Neutrophil (primary cell): ENCODE measurements around the gene MKRN3.

ENCODE experiments used
- H3K27ac ChIP-seq: fragments of 200-600 bp; sonication (generic); 2 replicates; pipeline ENCODE4 v1.5.1; 2016; ENCODE audit warnings: mild to moderate bottlenecking, moderate library complexity
- H3K27me3 ChIP-seq: fragments of 200-600 bp; sonication (generic); 2 replicates; pipeline ENCODE4 v1.6.0; 2016; ENCODE audit warnings: mild to moderate bottlenecking
- H3K36me3 ChIP-seq: fragments of 200-600 bp; sonication (generic); 2 replicates; pipeline ENCODE4 v1.5.1; 2017
- H3K4me1 ChIP-seq, 2 experiments: fragments of 200-600 bp in 1 of 2; sonication (generic) in 1 of 2; 1 replicate in 1 of 2; 2 replicates in 1 of 2; pipeline versions ENCODE4 v1.5.1 to v1.6.1; 2013 to 2016; ENCODE audit warnings: low read depth in 1 of 2, low read length in 1 of 2, mild to moderate bottlenecking in 1 of 2, moderate library complexity in 1 of 2; ENCODE audit not compliant: control insufficient read depth in 1 of 2, insufficient read depth in 1 of 2
- H3K4me3 ChIP-seq, 2 experiments: fragments of 200-600 bp in 1 of 2; sonication (generic) in 1 of 2; 1 replicate in 1 of 2; 2 replicates in 1 of 2; pipeline ENCODE4 v1.5.1; 2013 to 2016; ENCODE audit warnings: low read depth in 1 of 2, low read length in 1 of 2, mild to moderate bottlenecking in 1 of 2, moderate library complexity in 1 of 2
- H3K9me3 ChIP-seq: fragments of 200-600 bp; sonication (generic); 2 replicates; pipeline ENCODE4 v1.5.1; 2016
- TF ChIP-seq, protein P1 (sequence below): fragments of 200-600 bp; sonication (generic); IDR thresholded peaks from 2 replicates; pipeline ENCODE4 v1.5.1; 2016; ENCODE audit warnings: antibody characterized with exemption

MKRN3 gene

DNA sequence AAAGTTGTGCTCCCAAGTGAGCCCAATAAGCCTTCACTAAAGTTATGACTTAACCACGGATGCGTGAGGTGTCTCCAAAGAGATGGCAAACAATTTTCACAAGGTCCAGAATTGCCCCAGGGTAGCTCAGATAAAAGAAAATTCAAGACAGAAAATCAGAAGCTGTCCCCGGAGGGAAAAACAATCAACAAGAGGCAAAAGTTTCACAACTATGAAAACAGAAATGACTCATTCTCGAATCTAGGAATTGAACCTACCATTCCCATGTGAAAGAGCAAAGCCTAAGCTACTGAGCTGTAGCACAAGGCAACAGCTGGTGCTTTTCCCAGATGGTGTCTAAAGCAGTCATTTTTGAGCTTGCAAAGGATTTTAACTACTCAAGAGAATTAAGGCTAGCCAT lies 33.5 kb upstream of the MKRN3 start:
- Histone ChIP-seq H3K27me3 (no peaks in the 10 kb centered on the region), H3K9me3 (no peaks in the 10 kb centered on the region), H3K4me3 (no peak overlapping the region), H3K4me1 (no peaks in the 10 kb centered on the region), H3K27ac (no peak overlapping the region), H3K36me3 (no peaks in the 10 kb centered on the region)
- TF ChIP-seq, protein P1, sequence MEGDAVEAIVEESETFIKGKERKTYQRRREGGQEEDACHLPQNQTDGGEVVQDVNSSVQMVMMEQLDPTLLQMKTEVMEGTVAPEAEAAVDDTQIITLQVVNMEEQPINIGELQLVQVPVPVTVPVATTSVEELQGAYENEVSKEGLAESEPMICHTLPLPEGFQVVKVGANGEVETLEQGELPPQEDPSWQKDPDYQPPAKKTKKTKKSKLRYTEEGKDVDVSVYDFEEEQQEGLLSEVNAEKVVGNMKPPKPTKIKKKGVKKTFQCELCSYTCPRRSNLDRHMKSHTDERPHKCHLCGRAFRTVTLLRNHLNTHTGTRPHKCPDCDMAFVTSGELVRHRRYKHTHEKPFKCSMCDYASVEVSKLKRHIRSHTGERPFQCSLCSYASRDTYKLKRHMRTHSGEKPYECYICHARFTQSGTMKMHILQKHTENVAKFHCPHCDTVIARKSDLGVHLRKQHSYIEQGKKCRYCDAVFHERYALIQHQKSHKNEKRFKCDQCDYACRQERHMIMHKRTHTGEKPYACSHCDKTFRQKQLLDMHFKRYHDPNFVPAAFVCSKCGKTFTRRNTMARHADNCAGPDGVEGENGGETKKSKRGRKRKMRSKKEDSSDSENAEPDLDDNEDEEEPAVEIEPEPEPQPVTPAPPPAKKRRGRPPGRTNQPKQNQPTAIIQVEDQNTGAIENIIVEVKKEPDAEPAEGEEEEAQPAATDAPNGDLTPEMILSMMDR = no peak

DNA sequence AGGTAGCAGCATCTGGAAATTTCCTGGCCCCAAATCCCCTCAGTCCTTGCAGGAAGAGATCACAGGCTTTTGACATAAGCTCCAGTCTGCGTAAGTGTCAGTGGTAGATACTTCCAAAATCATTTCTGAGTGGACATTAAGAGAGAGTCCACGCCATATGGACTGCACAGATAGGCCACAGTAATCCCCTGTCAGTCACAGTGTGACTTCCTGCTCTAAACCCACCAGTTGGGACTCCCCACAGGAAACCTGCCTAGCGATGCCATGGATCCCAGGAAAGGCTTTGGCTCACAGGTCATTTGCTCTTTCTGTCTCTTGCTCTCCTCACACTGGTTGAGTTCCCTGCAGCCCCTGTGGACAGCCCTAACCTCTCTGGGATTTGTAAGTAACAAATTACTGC lies 28.8 kb upstream of the MKRN3 start:
- H3K4me1 ChIP-seq = no peaks in the 10 kb centered on the region
- TF ChIP-seq, protein P1 = no peak

DNA sequence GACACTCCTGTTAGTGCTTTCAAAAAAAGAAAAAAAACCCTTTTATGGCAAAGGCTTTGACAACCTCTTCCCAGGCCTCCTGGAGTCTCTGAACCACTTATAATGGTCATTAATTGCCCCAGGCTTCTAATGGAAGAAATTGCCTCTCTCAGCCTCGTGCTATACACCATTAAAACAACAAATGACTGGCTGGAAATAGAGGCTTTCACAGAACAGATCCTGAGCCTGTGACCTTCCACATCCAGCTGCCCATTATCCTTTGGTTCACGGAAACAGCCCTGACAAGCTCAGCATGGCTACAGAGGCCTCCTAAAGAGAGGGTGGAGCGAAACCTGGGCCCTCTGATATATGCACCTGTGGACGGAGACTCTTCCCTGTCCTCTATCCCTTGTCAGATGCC lies 26.8 kb upstream of the MKRN3 start:
- no peaks in the 10 kb centered on the region for H3K27me3 ChIP-seq
- H3K4me3 ChIP-seq = no peak overlapping the region
- no peaks in the 10 kb centered on the region for H3K4me1 ChIP-seq
- H3K9me3 ChIP-seq = no peaks in the 10 kb centered on the region
- no peaks in the 10 kb centered on the region for H3K36me3 ChIP-seq
- TF ChIP-seq, protein P1 = no peak
- no peak overlapping the region for H3K27ac ChIP-seq

More for the DNA sequence above, 28.8 kb upstream of the MKRN3 start:
- no peak overlapping the region for H3K4me3 ChIP-seq
- no peak overlapping the region for H3K27ac ChIP-seq
- no peaks in the 10 kb centered on the region for H3K36me3 ChIP-seq
- no peaks in the 10 kb centered on the region for H3K27me3 ChIP-seq
- H3K9me3 ChIP-seq = no peaks in the 10 kb centered on the region

DNA sequence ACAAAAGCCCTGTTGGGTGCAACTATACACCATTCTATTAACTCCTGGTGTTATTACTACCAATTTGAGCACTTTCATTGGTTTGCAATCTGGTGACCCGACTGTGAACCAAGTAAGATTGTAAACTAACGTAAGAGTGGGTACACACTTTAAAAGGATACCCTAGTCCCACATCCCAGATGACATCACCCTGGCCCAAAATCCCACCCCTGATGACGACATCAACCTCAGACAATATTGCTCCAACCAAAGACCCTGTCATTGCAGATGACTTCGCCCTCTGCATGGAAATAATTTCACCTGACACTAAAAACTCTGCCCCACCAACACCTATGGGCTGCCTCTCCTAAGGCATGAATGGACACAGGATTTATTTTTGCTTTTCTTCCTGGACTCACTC lies 25.6 kb upstream of the MKRN3 start:
- Histone ChIP-seq H3K27ac (no peak overlapping the region), H3K4me1 (no peaks in the 10 kb centered on the region), H3K9me3 (no peaks in the 10 kb centered on the region), H3K27me3 (no peaks in the 10 kb centered on the region), H3K4me3 (no peak overlapping the region), H3K36me3 (no peaks in the 10 kb centered on the region)
- TF ChIP-seq, protein P1 = no peak

DNA sequence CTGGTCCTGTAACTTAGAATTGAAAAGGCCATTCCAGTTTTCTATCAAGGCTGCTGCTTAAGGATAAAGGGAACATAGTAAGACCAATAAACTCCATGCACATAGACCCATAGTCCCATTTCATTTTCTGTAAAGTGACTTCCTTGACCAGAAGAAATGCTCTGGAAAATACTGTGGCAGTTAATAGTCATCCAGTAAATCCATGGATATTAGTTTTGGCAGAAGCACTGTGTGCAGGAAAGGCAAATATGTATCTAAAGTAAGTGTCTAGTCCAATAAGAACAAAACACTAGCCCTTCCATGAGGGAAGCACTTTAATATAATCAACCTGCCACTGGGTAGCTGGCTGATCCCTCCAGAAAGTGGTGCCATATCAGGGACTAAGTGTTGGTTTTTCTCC lies 19.3 kb upstream of the MKRN3 start:
- Histone ChIP-seq H3K36me3 (no peaks in the 10 kb centered on the region), H3K27ac (no peak overlapping the region), H3K4me1 (no peaks in the 10 kb centered on the region), H3K27me3 (no peaks in the 10 kb centered on the region), H3K9me3 (no peaks in the 10 kb centered on the region), H3K4me3 (no peak overlapping the region)
- TF ChIP-seq, protein P1 = no peak

DNA sequence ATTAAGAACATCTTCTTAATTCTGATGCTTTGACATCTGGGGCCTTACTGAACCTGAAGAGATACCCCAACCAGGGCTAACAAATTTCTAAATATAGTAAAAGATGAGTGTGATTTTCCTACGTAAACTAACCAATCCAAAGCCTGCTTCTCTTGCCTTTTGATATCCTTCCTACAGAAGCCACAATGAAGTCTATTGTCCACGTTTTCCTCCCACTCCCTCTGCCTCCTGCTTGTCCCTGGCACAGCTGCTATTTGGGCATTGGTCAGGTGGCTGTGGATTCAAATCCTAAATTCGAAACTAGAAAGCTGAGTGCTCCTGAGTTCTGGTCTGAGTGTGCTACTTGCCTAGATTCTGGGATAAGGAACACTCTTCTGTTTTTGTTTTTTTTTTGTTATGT lies 17.4 kb upstream of the MKRN3 start:
- H3K36me3 ChIP-seq = no peaks in the 10 kb centered on the region
- TF ChIP-seq, protein P1 = no peak
- H3K27ac ChIP-seq = no peak overlapping the region
- no peak overlapping the region for H3K4me3 ChIP-seq
- no peaks in the 10 kb centered on the region for H3K9me3 ChIP-seq
- no peaks in the 10 kb centered on the region for H3K27me3 ChIP-seq
- no peaks in the 10 kb centered on the region for H3K4me1 ChIP-seq
